Keratinocyte (primary cell): Measurements from ENCODE around the gene OR4D9. TPM values are rescaled to one million over a fixed set of nuclear protein-coding genes. Genes with fewer than 3 reads are reported as not detected.

ENCODE experiments used
- DNase-seq: peaks from one replicate; pipeline ENCODE4 v3.0.0-alpha.2; 2011; ENCODE audit warnings: low read depth, missing footprints, low spot score
- FAIRE-seq: peaks from 2 replicates; lab custom pipeline; 2011; peaks lifted over from hg19 to GRCh38; lab: Jason Lieb, UNC
- H2AFZ ChIP-seq: 2 replicates; pipeline ENCODE4 v1.6.0; 2012; ENCODE audit warnings: low read length, control low read depth, inconsistent platforms; ENCODE audit not compliant: control insufficient read depth
- H3K27ac ChIP-seq: 2 replicates; pipeline ENCODE4 v1.5.1; 2011; ENCODE audit warnings: low read length; ENCODE audit not compliant: control insufficient read depth, insufficient read depth
- H3K27me3 ChIP-seq: 3 replicates; pipeline ENCODE4 v1.6.0; 2011; ENCODE audit warnings: low read length; ENCODE audit not compliant: control insufficient read depth, insufficient read depth; ENCODE audit errors: extremely low read depth
- H3K36me3 ChIP-seq, 2 experiments: 2 replicates in 1 of 2; 3 replicates in 1 of 2; pipeline ENCODE4 v1.5.1; 2011; ENCODE audit warnings: low read length in 2 of 2, mild to moderate bottlenecking in 1 of 2; ENCODE audit not compliant: control insufficient read depth in 2 of 2, insufficient read depth in 2 of 2; ENCODE audit errors: extremely low read depth in 1 of 2
- H3K4me1 ChIP-seq: 3 replicates; pipeline ENCODE4 v1.5.1; 2011; ENCODE audit warnings: low read length; ENCODE audit not compliant: control insufficient read depth, insufficient read depth; ENCODE audit errors: extremely low read depth
- H3K4me2 ChIP-seq: 3 replicates; pipeline ENCODE4 v1.6.0; 2011; ENCODE audit warnings: low read depth, low read length; ENCODE audit not compliant: control insufficient read depth, insufficient read depth; ENCODE audit errors: extremely low read depth
- H3K4me3 ChIP-seq, 3 experiments: fragments of 200-600 bp in 1 of 3; sonication (generic) in 1 of 3; 2 replicates in 2 of 3; 3 replicates in 1 of 3; pipeline ENCODE4 v1.5.1; 2011 to 2016; ENCODE audit warnings: low read length in 3 of 3, mild to moderate bottlenecking in 3 of 3, control low read depth in 2 of 3, inconsistent platforms in 1 of 3, low read depth in 1 of 3, mixed read lengths in 1 of 3, mixed run types in 1 of 3, moderate library complexity in 1 of 3; ENCODE audit not compliant: control insufficient read depth in 2 of 3, insufficient read depth in 2 of 3; ENCODE audit errors: extremely low read depth in 1 of 3
- H3K79me2 ChIP-seq: 2 replicates; pipeline ENCODE4 v1.6.0; 2012; ENCODE audit warnings: low read length; ENCODE audit not compliant: control insufficient read depth, insufficient read depth
- H3K9ac ChIP-seq: 3 replicates; pipeline ENCODE4 v1.6.0; 2011; ENCODE audit warnings: low read length; ENCODE audit not compliant: control insufficient read depth, insufficient read depth; ENCODE audit errors: extremely low read depth
- H3K9me1 ChIP-seq: 3 replicates; pipeline ENCODE4 v1.6.0; 2011; ENCODE audit warnings: low read length; ENCODE audit not compliant: control insufficient read depth, insufficient read depth; ENCODE audit errors: extremely low read depth
- H3K9me3 ChIP-seq: 2 replicates; pipeline ENCODE4 v1.5.1; 2012; ENCODE audit warnings: low read depth, low read length; ENCODE audit not compliant: control insufficient read depth
- H4K20me1 ChIP-seq: 3 replicates; pipeline ENCODE4 v1.6.0; 2011; ENCODE audit warnings: low read length; ENCODE audit not compliant: control insufficient read depth, insufficient read depth; ENCODE audit errors: extremely low read depth
- EZH2 ChIP-seq: IDR thresholded peaks from one replicate; pipeline ENCODE4 v1.6.1; 2012; ENCODE audit warnings: inconsistent platforms, mild to moderate bottlenecking, low read length, moderate library complexity
- dilution Hi-C: fragments of 300-500 bp; cut with MboI; formaldehyde crosslinking; loops from one replicate; pipeline ENCODE4 v1.7.0; 2020; ENCODE audit warnings: low sequenced_read_pairs; ENCODE audit not compliant: extremely low pct_ligation_motif_present
- polyA plus RNA-seq, 5 experiments: library from polyadenylated mRNA; depleted of rRNA in 3 of 5; stranded (reverse) in 3 of 5; stranded (forward) in 1 of 5; unstranded in 1 of 5; fragments of >200 nt; gene quantifications; 1 replicate in 1 of 5; 2 replicates in 3 of 5; 3 replicates in 1 of 5; pipeline versions ENCODE4 v1.2.1 to v1.2.3, GENCODE V29; 2011 to 2012; ENCODE audit warnings: missing spikeins in 2 of 5, low read depth in 1 of 5, low replicate concordance in 1 of 5
- TF ChIP-seq, protein P1 (sequence below), 3 experiments: IDR thresholded peaks in 1 of 3; conservative IDR thresholded peaks in 1 of 3; optimal IDR thresholded peaks in 1 of 3; 2 replicates in 2 of 3; 3 replicates in 1 of 3; pipeline versions ENCODE3 to v1.5.1; 2011; ENCODE audit warnings: low read length in 3 of 3, mild to moderate bottlenecking in 3 of 3, moderate library complexity in 2 of 3, control low read depth in 1 of 3, inconsistent platforms in 1 of 3; ENCODE audit not compliant: insufficient read depth in 2 of 3; ENCODE audit errors: extremely low read depth in 1 of 3

Gene OR4D9
- polyA plus RNA-seq, 1 donor (not counting 4 experiments of a cell fraction or from before 2014, with no cell fraction given) = not detected

DNA sequence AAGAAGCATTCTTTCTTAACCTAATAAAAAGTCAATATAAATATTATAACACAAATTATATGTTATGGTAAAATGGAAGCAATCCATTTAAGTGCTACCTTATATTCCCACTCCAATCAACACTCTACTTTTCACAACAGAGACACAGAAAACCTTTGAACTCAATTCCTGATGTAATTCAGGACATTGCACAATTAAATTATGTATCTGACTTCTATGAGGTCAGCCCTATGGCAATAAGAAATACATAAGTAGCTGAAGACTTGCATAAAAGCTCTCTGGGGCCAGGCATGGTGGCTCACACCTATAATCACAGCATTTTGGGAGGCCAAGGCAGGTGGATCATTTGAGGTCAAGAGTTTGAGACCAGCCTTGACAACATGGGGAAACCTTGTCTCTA is 31.4 kb upstream of the OR4D9 start:
- Histone ChIP-seq H3K9me3 (no peaks in the 10 kb centered on the region), H3K27me3 (no peaks in the 10 kb centered on the region), H3K4me3 (no peak overlapping the region), H3K9me1 (no peaks in the 10 kb centered on the region), H2AFZ (no peak overlapping the region), H3K27ac (no peak overlapping the region), H3K4me1 (no peaks in the 10 kb centered on the region), H3K4me2 (no peak overlapping the region), H3K36me3 (no peaks in the 10 kb centered on the region), H3K79me2 (no peaks in the 10 kb centered on the region), H4K20me1 (no peaks in the 10 kb centered on the region), H3K9ac (no peak overlapping the region)
- FAIRE-seq (no peak), DNase-seq (no peak)
- TF ChIP-seq, protein P1, sequence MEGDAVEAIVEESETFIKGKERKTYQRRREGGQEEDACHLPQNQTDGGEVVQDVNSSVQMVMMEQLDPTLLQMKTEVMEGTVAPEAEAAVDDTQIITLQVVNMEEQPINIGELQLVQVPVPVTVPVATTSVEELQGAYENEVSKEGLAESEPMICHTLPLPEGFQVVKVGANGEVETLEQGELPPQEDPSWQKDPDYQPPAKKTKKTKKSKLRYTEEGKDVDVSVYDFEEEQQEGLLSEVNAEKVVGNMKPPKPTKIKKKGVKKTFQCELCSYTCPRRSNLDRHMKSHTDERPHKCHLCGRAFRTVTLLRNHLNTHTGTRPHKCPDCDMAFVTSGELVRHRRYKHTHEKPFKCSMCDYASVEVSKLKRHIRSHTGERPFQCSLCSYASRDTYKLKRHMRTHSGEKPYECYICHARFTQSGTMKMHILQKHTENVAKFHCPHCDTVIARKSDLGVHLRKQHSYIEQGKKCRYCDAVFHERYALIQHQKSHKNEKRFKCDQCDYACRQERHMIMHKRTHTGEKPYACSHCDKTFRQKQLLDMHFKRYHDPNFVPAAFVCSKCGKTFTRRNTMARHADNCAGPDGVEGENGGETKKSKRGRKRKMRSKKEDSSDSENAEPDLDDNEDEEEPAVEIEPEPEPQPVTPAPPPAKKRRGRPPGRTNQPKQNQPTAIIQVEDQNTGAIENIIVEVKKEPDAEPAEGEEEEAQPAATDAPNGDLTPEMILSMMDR (optimal IDR thresholded peaks at IDR 0.05 in 1 of 3, IDR thresholded peaks at IDR 0.05 in 1 of 3, conservative IDR thresholded peaks at IDR 0.05 in 1 of 3; ENCODE audit: extremely low read depth in 1 of 3, insufficient read depth in 2 of 3, low read length in 3 of 3) = no peak
- TF ChIP-seq EZH2 = no peak
- dilution Hi-C loops = no loop called here

DNA sequence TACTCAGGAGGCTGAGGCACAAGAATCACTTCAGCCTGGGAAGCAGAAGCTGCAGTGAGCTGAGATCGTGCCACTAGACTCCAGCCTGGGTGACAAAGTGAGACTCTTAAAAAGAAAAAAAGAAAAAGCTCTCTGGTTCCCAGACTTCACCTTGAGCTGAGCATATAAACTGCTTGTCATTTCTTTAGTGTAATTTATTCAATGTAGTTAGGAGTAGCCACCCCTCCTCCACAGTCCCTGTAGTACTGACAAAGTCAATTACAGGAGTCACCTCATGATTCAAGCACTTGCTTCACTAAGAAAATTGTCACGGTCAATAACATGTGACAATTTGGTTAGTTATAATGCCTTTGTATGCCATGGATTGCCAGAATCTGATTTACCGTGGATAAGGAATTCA is 31.0 kb upstream of the OR4D9 start:
- Histone ChIP-seq H3K4me1 (no peaks in the 10 kb centered on the region), H3K9ac (no peak overlapping the region), H3K9me1 (no peaks in the 10 kb centered on the region), H3K36me3 (no peaks in the 10 kb centered on the region), H3K27ac (no peak overlapping the region), H3K9me3 (no peaks in the 10 kb centered on the region), H4K20me1 (no peaks in the 10 kb centered on the region), H2AFZ (no peak overlapping the region), H3K79me2 (no peaks in the 10 kb centered on the region), H3K4me3 (no peak overlapping the region), H3K4me2 (no peak overlapping the region), H3K27me3 (no peaks in the 10 kb centered on the region)
- DNase-seq (no peak), FAIRE-seq (no peak)
- dilution Hi-C loops = no loop called here
- TF ChIP-seq, protein P1 (optimal IDR thresholded peaks at IDR 0.05 in 1 of 3, IDR thresholded peaks at IDR 0.05 in 1 of 3, conservative IDR thresholded peaks at IDR 0.05 in 1 of 3; ENCODE audit: extremely low read depth in 1 of 3, insufficient read depth in 2 of 3, low read length in 3 of 3) = no peak
- TF ChIP-seq EZH2 = no peak
